Endometrial microvascular endothelial cells (primary cell): ENCODE measurements around the gene ADRA1B. TPM values are rescaled to one million over a fixed set of nuclear protein-coding genes. Genes with fewer than 3 reads are reported as not detected.

Source experiments
- in situ Hi-C: cut with HindIII; loops from 2 replicates; pipeline ENCODE4 v1.10.0; 2017; ENCODE audit warnings: low sequenced_read_pairs, low pct_unique_long_range_greater_than_20kb; ENCODE audit errors: inconsistent ontology term
- total RNA-seq: library from RNA; depleted of rRNA; stranded (reverse); fragments of >200 nt; gene quantifications from one replicate; pipeline ENCODE4 v1.2.3, GENCODE V29; 2015; ENCODE audit errors: inconsistent ontology term

ADRA1B gene
- total RNA-seq, 1 donor from 2014 or later, result 2.0 TPM

GRCh38 chr5:159916841-159917761, 819 bp downstream of the ADRA1B start:
- in situ Hi-C loops, result no loop called here

- in situ Hi-C loops, result no loop called here
These were observed 1.7 kb downstream of the ADRA1B start for GRCh38 chr5:159917994-159918393.

GRCh38 chr5:159921721-159922120, 5.4 kb downstream of the ADRA1B start:
- in situ Hi-C loops, result no loop called here

- in situ Hi-C loops, result no loop called here
These were observed 6.7 kb downstream of the ADRA1B start for GRCh38 chr5:159923008-159923407.

GRCh38 chr5:159928122-159928909, 12.0 kb downstream of the ADRA1B start:
- in situ Hi-C loops, result no loop called here

GRCh38 chr5:159929176-159929575, 12.9 kb downstream of the ADRA1B start:
- in situ Hi-C loops, result no loop called here

- in situ Hi-C loops, result no loop called here
These were observed 17.5 kb downstream of the ADRA1B start for GRCh38 chr5:159933531-159934485.

GRCh38 chr5:159935946-159936345, 19.7 kb downstream of the ADRA1B start:
- in situ Hi-C loops, result no loop called here

GRCh38 chr5:159936686-159937329, 20.5 kb downstream of the ADRA1B start:
- in situ Hi-C loops, result no loop called here

GRCh38 chr5:159937580-159937979, 21.3 kb downstream of the ADRA1B start:
- in situ Hi-C loops, result no loop called here

GRCh38 chr5:159943326-159943725, 27.0 kb downstream of the ADRA1B start:
- in situ Hi-C loops, result no loop called here

- in situ Hi-C loops, result no loop called here
These were observed 27.8 kb downstream of the ADRA1B start for GRCh38 chr5:159944056-159944600.

GRCh38 chr5:159945359-159945758, 29.1 kb downstream of the ADRA1B start:
- in situ Hi-C loops, result no loop called here

GRCh38 chr5:159947708-159948358, 31.6 kb downstream of the ADRA1B start:
- in situ Hi-C loops, result no loop called here

GRCh38 chr5:159951387-159951786, 35.1 kb downstream of the ADRA1B start:
- in situ Hi-C loops, result no loop called here

- in situ Hi-C loops, result no loop called here
These were observed 35.6 kb downstream of the ADRA1B start for GRCh38 chr5:159951834-159952233.

- in situ Hi-C loops, result no loop called here
These were observed 37.3 kb downstream of the ADRA1B start for GRCh38 chr5:159953609-159954008.
